GM23338 (cell line): ENCODE measurements around the gene TPI1. TPM values are rescaled to one million over a fixed set of nuclear protein-coding genes. Genes with fewer than 3 reads are reported as not detected.

Experiments used
- ATAC-seq: fragments of 200-7000 bp; cut with Tn5 transposase; 3 replicates; pipeline ENCODE4 v1.9.1; 2020
- DNase-seq: peaks from one replicate; pipeline ENCODE4 v3.0.0-alpha.2; 2015; ENCODE audit warnings: low spot score
- H2AFZ ChIP-seq: fragments of 200-600 bp; sonication (generic); 2 replicates; pipeline ENCODE4 v1.8.0; 2016; ENCODE audit warnings: antibody characterized with exemption, mild to moderate bottlenecking, moderate library complexity
- H3F3A ChIP-seq: fragments of 200-600 bp; sonication (generic); replicated peaks from 2 replicates; pipeline ENCODE4 v1.8.0; 2017; ENCODE audit warnings: antibody characterized with exemption, mixed run types, low read depth
- H3K27ac ChIP-seq: fragments of 200-600 bp; sonication (generic); 2 replicates; pipeline ENCODE4 v1.6.1; 2016; ENCODE audit warnings: low read depth
- H3K27me3 ChIP-seq: fragments of 200-600 bp; sonication (generic); 2 replicates; pipeline ENCODE4 v1.8.0; 2016; ENCODE audit warnings: mild to moderate bottlenecking, mixed run types, moderate library complexity; ENCODE audit not compliant: insufficient read depth
- H3K36me3 ChIP-seq: fragments of 200-600 bp; sonication (generic); 2 replicates; pipeline ENCODE4 v1.8.0; 2016; ENCODE audit warnings: mild to moderate bottlenecking; ENCODE audit not compliant: insufficient read depth
- H3K4me1 ChIP-seq: fragments of 200-600 bp; sonication (generic); 2 replicates; pipeline ENCODE4 v1.8.0; 2016; ENCODE audit warnings: mild to moderate bottlenecking, moderate library complexity; ENCODE audit not compliant: insufficient read depth
- H3K4me2 ChIP-seq: fragments of 200-600 bp; sonication (generic); 2 replicates; pipeline ENCODE4 v1.7.1; 2017; ENCODE audit warnings: mixed run types
- H3K4me3 ChIP-seq: fragments of 200-600 bp; sonication (generic); 2 replicates; pipeline ENCODE4 v1.6.1; 2016; ENCODE audit warnings: mixed run types
- H3K79me2 ChIP-seq: fragments of 200-600 bp; sonication (generic); replicated peaks from 2 replicates; pipeline ENCODE4 v1.8.0; 2017; ENCODE audit warnings: mild to moderate bottlenecking; ENCODE audit not compliant: insufficient read depth
- H3K9me2 ChIP-seq: fragments of 200-600 bp; sonication (generic); 2 replicates; pipeline ENCODE4 v1.8.0; 2017; ENCODE audit not compliant: insufficient read depth
- H4K20me1 ChIP-seq: fragments of 200-600 bp; sonication (generic); replicated peaks from 2 replicates; pipeline ENCODE4 v1.8.0; 2017; ENCODE audit warnings: mild to moderate bottlenecking; ENCODE audit not compliant: insufficient read depth
- H3K27ac Mint-ChIP-seq: 2 replicates; pipeline ENCODE4 v1.8.0; 2020; ENCODE audit warnings: inconsistent platforms, mild to moderate bottlenecking, moderate library complexity, mixed read lengths
- H3K27me3 Mint-ChIP-seq: 3 replicates; pipeline ENCODE4 v1.8.0; 2022; ENCODE audit warnings: low read depth, mild to moderate bottlenecking, moderate library complexity, mixed read lengths, inconsistent platforms; ENCODE audit not compliant: insufficient read depth, poor library complexity
- H3K36me3 Mint-ChIP-seq: 3 replicates; pipeline ENCODE4 v1.8.0; 2021; ENCODE audit warnings: low read depth, mild to moderate bottlenecking, inconsistent platforms, moderate library complexity, mixed read lengths
- H3K4me1 Mint-ChIP-seq: 3 replicates; pipeline ENCODE4 v1.8.0; 2020; ENCODE audit warnings: mild to moderate bottlenecking, inconsistent platforms, mixed read lengths
- H3K4me3 Mint-ChIP-seq: 3 replicates; pipeline ENCODE4 v1.8.0; 2021; ENCODE audit warnings: moderate library complexity, mild to moderate bottlenecking, inconsistent platforms, mixed read lengths
- H3K9me3 Mint-ChIP-seq: 3 replicates; pipeline ENCODE4 v1.8.0; 2020; ENCODE audit warnings: moderate library complexity, mild to moderate bottlenecking, inconsistent platforms, mixed read lengths
- CREB1 ChIP-seq: fragments of 250-450 bp; sonication (Bioruptor Pico); IDR thresholded peaks from 2 replicates; pipeline ENCODE4 v1.5.0; 2020; ENCODE audit warnings: low read depth, mild to moderate bottlenecking, moderate library complexity
- CTCF ChIP-seq, 2 experiments: fragments of 200-600 bp in 1 of 2; sonication (generic) in 1 of 2; conservative IDR thresholded peaks; 2 replicates each; pipeline versions ENCODE4 v1.5.1 to v1.6.1; 2016 to 2017; ENCODE audit warnings: antibody characterized with exemption in 2 of 2, low read depth in 2 of 2, mild to moderate bottlenecking in 2 of 2, moderate library complexity in 1 of 2
- ETS1 ChIP-seq: IDR thresholded peaks from 2 replicates; pipeline ENCODE4 v1.6.1; 2016; ENCODE audit warnings: antibody characterized with exemption
- STAT1 ChIP-seq: IDR thresholded peaks from one replicate; pipeline ENCODE4 v1.6.1; 2016; ENCODE audit warnings: antibody characterized with exemption; ENCODE audit not compliant: unreplicated experiment
- ZNF114 ChIP-seq: fragments of 250-450 bp; sonication (Bioruptor Pico); IDR thresholded peaks from 2 replicates; pipeline ENCODE4 v1.5.0; 2020; ENCODE audit warnings: mild to moderate bottlenecking, moderate library complexity
- ZNF462 ChIP-seq: fragments of 250-450 bp; sonication (Bioruptor Pico); IDR thresholded peaks from 2 replicates; pipeline ENCODE4 v1.5.0; 2020; ENCODE audit warnings: mild to moderate bottlenecking, moderate library complexity
- polyA plus RNA-seq: library from polyadenylated mRNA; unstranded; fragments of >200 nt; fragmentation: Nextera tagmentation; extraction: Ambion mirVana; gene quantifications from 2 replicates; pipeline ENCODE4 v1.2.1, GENCODE V29; 2016
- total RNA-seq: library from RNA; depleted of rRNA; stranded (reverse); fragments of >200 nt; shearing (Covaris generic); gene quantifications from 2 replicates; pipeline ENCODE4 v1.2.3, GENCODE V29; 2014

TPI1 gene
- total and polyA plus RNA-seq, 2 experiments from 2014 or later = 737 to 822 TPM

- TF ChIP-seq ZNF462 = no peak
- TF ChIP-seq ZNF114 (CRISPR knock-in tag) = no peak
- no peak for TF ChIP-seq CTCF (conservative IDR thresholded peaks at IDR 0.05; ENCODE audit: low read depth in 2 of 2)
These were observed 47.8 kb downstream of the TPI1 start (continued) for GRCh38 chr12:6914947-6915788.

GRCh38 chr12:6915789-6916285 lies 48.5 kb downstream of the TPI1 start:
- H3K27me3 ChIP-seq = no peaks in the 10 kb centered on the region
- H3K79me2 ChIP-seq = peaks cover 8% of the 10 kb centered on the region
- H3K9me3 Mint-ChIP-seq = no peaks in the 10 kb centered on the region
- no peak overlapping the region for H3K27ac ChIP-seq
- H3K4me3 ChIP-seq = peak overlapping the region; percentile 92; the same call in 1 of the 2 replicates
- no peak overlapping the region for H3K27ac Mint-ChIP-seq
- peaks cover 44% of the 10 kb centered on the region for H3K36me3 Mint-ChIP-seq
- H2AFZ ChIP-seq = no peak overlapping the region
- no peaks in the 10 kb centered on the region for H3K9me2 ChIP-seq
- peaks cover 6% of the 10 kb centered on the region for H3K36me3 ChIP-seq
- H3K4me2 ChIP-seq = peak overlapping the region; percentile 98
- H3F3A ChIP-seq = 0 out of 2 replicates have a peak, but pooled peaks cover 15% of the 10 kb centered on the region
- H3K4me1 ChIP-seq = peaks cover 19% of the 10 kb centered on the region
- no peaks in the 10 kb centered on the region for H4K20me1 ChIP-seq
- DNase-seq = no peak
- no peak for ATAC-seq
- peaks cover 17% of the 10 kb centered on the region for H3K27me3 Mint-ChIP-seq
- H3K4me1 Mint-ChIP-seq = peaks cover 39% of the 10 kb centered on the region
- peak overlapping the region; percentile 97 for H3K4me3 Mint-ChIP-seq
- TF ChIP-seq ETS1 = no peak
- TF ChIP-seq CREB1 = no peak
- no peak for TF ChIP-seq STAT1
